Measurements from ENCODE around the gene GNB2.

The GNB2 gene

GRCh38 chr7:100708395-100708794 is 34.9 kb downstream of the GNB2 start:
- H3K36me3 ChIP-seq (ENCODE audit: insufficient read depth, low read length) = peaks cover 23% of the 10 kb centered on the region
- H3K4me1 ChIP-seq (ENCODE audit: insufficient read depth, low read length, severe bottlenecking) = peaks cover 16% of the 10 kb centered on the region

GRCh38 chr7:100710452-100710851 is 36.9 kb downstream of the GNB2 start:
- H3K36me3 ChIP-seq (ENCODE audit: insufficient read depth, low read length) = peaks cover 23% of the 10 kb centered on the region
- no peak for TF ChIP-seq CTCF (IDR thresholded peaks at IDR 0.05; ENCODE audit: low read length)
- TF ChIP-seq EZH2 (IDR thresholded peaks at IDR 0.05; ENCODE audit: borderline replicate concordance, low read length) = no peak
- H3K9ac ChIP-seq (ENCODE audit: low read length) = no peak overlapping the region
- H3K9me3 ChIP-seq (ENCODE audit: low read length) = no peaks in the 10 kb centered on the region
- H3K4me3 ChIP-seq (ENCODE audit: low read depth, low read length, poor library complexity, severe bottlenecking) = no peak overlapping the region
- H3K4me2 ChIP-seq (ENCODE audit: low read length) = no peak overlapping the region
- no peaks in the 10 kb centered on the region for H4K20me1 ChIP-seq (ENCODE audit: insufficient read depth, low read length)
- H3K27me3 ChIP-seq (ENCODE audit: insufficient read depth, low read length) = no peaks in the 10 kb centered on the region; the same call in 1 of the 2 replicates
- no peak overlapping the region for H2AFZ ChIP-seq (ENCODE audit: low read length)
- H3K79me2 ChIP-seq (ENCODE audit: insufficient read depth, low read length) = peaks cover 8% of the 10 kb centered on the region; the same call in 1 of the 2 replicates
- H3K9me2 ChIP-seq (ENCODE audit: low read depth, low read length) = no peaks in the 10 kb centered on the region
- no peaks in the 10 kb centered on the region for H3F3A ChIP-seq (ENCODE audit: insufficient read depth, low read length)
- H3K4me1 ChIP-seq (ENCODE audit: insufficient read depth, low read length, severe bottlenecking) = peaks cover 11% of the 10 kb centered on the region
- no peak overlapping the region for H3K27ac ChIP-seq (ENCODE audit: low read depth, low read length, poor library complexity, severe bottlenecking)

More at GRCh38 chr7:100708395-100708794, 34.9 kb downstream of the GNB2 start:
- no peaks in the 10 kb centered on the region for H4K20me1 ChIP-seq (ENCODE audit: insufficient read depth, low read length)
- H3K4me2 ChIP-seq (ENCODE audit: low read length) = no peak overlapping the region
- no peak overlapping the region for H2AFZ ChIP-seq (ENCODE audit: low read length)
- no peaks in the 10 kb centered on the region for H3K27me3 ChIP-seq (ENCODE audit: insufficient read depth, low read length)
- H3K79me2 ChIP-seq (ENCODE audit: insufficient read depth, low read length) = peaks cover 8% of the 10 kb centered on the region; the same call in 1 of the 2 replicates
- H3K27ac ChIP-seq (ENCODE audit: low read depth, low read length, poor library complexity, severe bottlenecking) = no peak overlapping the region
- H3K4me3 ChIP-seq (ENCODE audit: low read depth, low read length, poor library complexity, severe bottlenecking) = no peak overlapping the region
- H3K9me2 ChIP-seq (ENCODE audit: low read depth, low read length) = no peaks in the 10 kb centered on the region
- no peak overlapping the region for H3K9ac ChIP-seq (ENCODE audit: low read length)
- no peaks in the 10 kb centered on the region for H3F3A ChIP-seq (ENCODE audit: insufficient read depth, low read length)
- no peak for TF ChIP-seq CTCF (IDR thresholded peaks at IDR 0.05; ENCODE audit: low read length)
- no peak for TF ChIP-seq EZH2 (IDR thresholded peaks at IDR 0.05; ENCODE audit: borderline replicate concordance, low read length)
- H3K9me3 ChIP-seq (ENCODE audit: low read length) = no peaks in the 10 kb centered on the region

GRCh38 chr7:100711369-100711768 is 37.8 kb downstream of the GNB2 start:
- Histone ChIP-seq H3K4me3 (ENCODE audit: low read depth, low read length, poor library complexity, severe bottlenecking) (no peak overlapping the region), H3K27ac (ENCODE audit: low read depth, low read length, poor library complexity, severe bottlenecking) (no peak overlapping the region), H3K9ac (ENCODE audit: low read length) (no peak overlapping the region), H4K20me1 (ENCODE audit: insufficient read depth, low read length) (no peaks in the 10 kb centered on the region), H2AFZ (ENCODE audit: low read length) (no peak overlapping the region), H3K9me3 (ENCODE audit: low read length) (no peaks in the 10 kb centered on the region), H3K9me2 (ENCODE audit: low read depth, low read length) (no peaks in the 10 kb centered on the region), H3K79me2 (ENCODE audit: insufficient read depth, low read length) (peaks cover 5% of the 10 kb centered on the region; the same call in 1 of the 2 replicates), H3K27me3 (ENCODE audit: insufficient read depth, low read length) (no peaks in the 10 kb centered on the region; the same call in 1 of the 2 replicates), H3F3A (ENCODE audit: insufficient read depth, low read length) (no peaks in the 10 kb centered on the region), H3K4me1 (ENCODE audit: insufficient read depth, low read length, severe bottlenecking) (peaks cover 11% of the 10 kb centered on the region), H3K4me2 (ENCODE audit: low read length) (no peak overlapping the region), H3K36me3 (ENCODE audit: insufficient read depth, low read length) (peaks cover 23% of the 10 kb centered on the region)
- no peak for TF ChIP-seq EZH2 (IDR thresholded peaks at IDR 0.05; ENCODE audit: borderline replicate concordance, low read length)
- TF ChIP-seq CTCF (IDR thresholded peaks at IDR 0.05; ENCODE audit: low read length) = no peak
